ENCODE data around the gene ARHGEF7. TPM values are rescaled to one million over a fixed set of nuclear protein-coding genes. Genes with fewer than 3 reads are reported as not detected.

The ARHGEF7 gene
- total and polyA plus RNA-seq, 4 experiments from 2014 or later: 6.6 to 73.7 (median 40.7) TPM

DNA sequence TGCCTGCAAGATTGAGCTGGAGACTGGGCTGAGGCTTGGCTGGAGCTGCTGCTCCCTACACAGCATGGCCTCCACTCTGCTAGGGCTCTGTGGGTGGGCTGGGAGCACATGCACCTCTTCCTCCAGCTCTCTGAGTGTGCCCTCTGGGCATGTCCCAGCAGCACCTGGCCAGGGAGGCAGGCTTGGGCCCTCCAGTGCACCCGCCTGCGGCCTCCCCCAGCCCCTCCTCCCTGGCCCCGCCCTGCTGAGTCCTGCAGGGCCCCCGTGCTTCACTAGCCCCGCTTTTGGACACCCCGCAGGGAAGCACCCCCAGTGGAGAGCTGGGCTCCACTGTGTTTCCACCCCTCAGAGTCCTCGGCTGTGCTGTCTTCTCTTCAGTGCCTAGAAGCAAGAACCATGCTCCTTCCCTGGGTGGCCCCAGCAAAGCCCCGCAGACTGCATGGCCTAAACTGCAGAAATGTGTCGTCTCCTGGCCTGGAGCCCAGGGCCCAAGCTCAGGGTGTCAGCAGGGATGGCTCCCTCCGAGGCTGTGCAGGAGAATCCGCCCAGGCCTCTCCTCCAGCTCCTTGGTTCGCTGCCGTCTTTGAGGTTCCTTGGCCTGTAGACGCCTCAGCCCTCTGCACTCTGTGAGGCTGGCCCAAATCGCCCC lies 200.4 kb downstream of the ARHGEF7 start:
- Histone ChIP-seq H3K27me3 (ENCODE audit: insufficient read depth, low read length) (no peaks in the 10 kb centered on the region), H3K36me3 (ENCODE audit: insufficient read depth, low read length) (no peaks in the 10 kb centered on the region), H3K4me3 (ENCODE audit: low read length in 2 of 2) (no peak overlapping the region), H3K4me1 (ENCODE audit: insufficient read depth, low read length) (no peaks in the 10 kb centered on the region), H3K27ac (ENCODE audit: low read depth, low read length) (no peak overlapping the region), H3K9me3 (ENCODE audit: control insufficient read depth in 1 of 2, low read length in 2 of 2) (no peaks in the 10 kb centered on the region)
- intact Hi-C loops (cut with micrococcal nuclease): no loop called here
- peaks cover 3 to 21% (median 12%) of the 10 kb centered on the region in 8 donors for H3K9me3 Mint-ChIP-seq
- no peak overlapping the region for H3K27ac Mint-ChIP-seq
- POLR2A ChIA-PET (ENCODE audit: partially characterized antibody): no interaction called here
- peaks cover 24 to 39% of the 10 kb centered on the region in 2 donors for H3K36me3 Mint-ChIP-seq
- CTCF ChIA-PET (ENCODE audit: partially characterized antibody): no interaction called here
- DNase-seq: no peak
- H3K4me1 Mint-ChIP-seq: peaks cover 0 to 2% (median 1%) of the 10 kb centered on the region in 4 donors
- no peaks in the 10 kb centered on the region for H3K27me3 Mint-ChIP-seq
- no peak overlapping the region for H3K4me3 Mint-ChIP-seq

DNA sequence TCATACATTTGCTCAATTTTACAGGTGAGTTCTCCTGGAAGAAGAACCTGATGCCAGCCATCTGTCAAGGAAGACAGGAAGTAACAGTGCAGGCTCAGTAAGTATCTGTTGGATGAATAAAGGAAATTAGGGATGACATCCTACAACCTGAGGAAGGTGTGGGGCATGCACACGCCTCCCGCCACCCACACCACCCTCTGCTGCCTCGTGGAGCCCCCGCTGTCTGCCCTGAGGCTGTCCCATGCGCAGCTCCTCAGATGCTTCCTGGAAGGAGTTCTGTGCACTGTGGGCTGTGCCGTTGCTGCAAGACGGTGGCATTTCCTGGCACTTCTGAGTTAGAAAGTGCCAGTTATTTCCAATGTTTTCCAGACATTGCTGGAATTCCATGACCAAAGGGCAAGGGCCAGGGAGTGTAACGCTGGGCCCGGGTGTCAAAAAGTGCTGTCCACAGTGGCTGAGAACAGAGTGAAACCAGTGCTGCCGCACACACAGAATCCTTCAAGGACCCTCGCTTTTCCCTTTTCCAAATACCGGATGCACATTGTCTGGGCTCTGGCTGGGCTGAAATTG lies 201.1 kb downstream of the ARHGEF7 start:
- H3K4me1 ChIP-seq (ENCODE audit: insufficient read depth, low read length): no peaks in the 10 kb centered on the region
- peaks cover 0 to 15% (median 6%) of the 10 kb centered on the region in 8 donors for H3K9me3 Mint-ChIP-seq
- DNase-seq: no peak
- H3K4me1 Mint-ChIP-seq: no peaks in the 10 kb centered on the region
- no peaks in the 10 kb centered on the region for H3K36me3 ChIP-seq (ENCODE audit: insufficient read depth, low read length)
- H3K4me3 Mint-ChIP-seq: no peak overlapping the region
- no peak overlapping the region for H3K27ac Mint-ChIP-seq
- CTCF ChIA-PET (ENCODE audit: partially characterized antibody): no interaction called here
- intact Hi-C loops (cut with micrococcal nuclease): no loop called here
- H3K4me3 ChIP-seq (ENCODE audit: low read length in 2 of 2): no peak overlapping the region
- POLR2A ChIA-PET (ENCODE audit: partially characterized antibody): no interaction called here
- H3K9me3 ChIP-seq (ENCODE audit: control insufficient read depth in 1 of 2, low read length in 2 of 2): no peaks in the 10 kb centered on the region
- no peaks in the 10 kb centered on the region for H3K27me3 Mint-ChIP-seq
- H3K36me3 Mint-ChIP-seq: peaks cover 18 to 31% of the 10 kb centered on the region in 2 donors
- no peaks in the 10 kb centered on the region for H3K27me3 ChIP-seq (ENCODE audit: insufficient read depth, low read length)
- H3K27ac ChIP-seq (ENCODE audit: low read depth, low read length): no peak overlapping the region

DNA sequence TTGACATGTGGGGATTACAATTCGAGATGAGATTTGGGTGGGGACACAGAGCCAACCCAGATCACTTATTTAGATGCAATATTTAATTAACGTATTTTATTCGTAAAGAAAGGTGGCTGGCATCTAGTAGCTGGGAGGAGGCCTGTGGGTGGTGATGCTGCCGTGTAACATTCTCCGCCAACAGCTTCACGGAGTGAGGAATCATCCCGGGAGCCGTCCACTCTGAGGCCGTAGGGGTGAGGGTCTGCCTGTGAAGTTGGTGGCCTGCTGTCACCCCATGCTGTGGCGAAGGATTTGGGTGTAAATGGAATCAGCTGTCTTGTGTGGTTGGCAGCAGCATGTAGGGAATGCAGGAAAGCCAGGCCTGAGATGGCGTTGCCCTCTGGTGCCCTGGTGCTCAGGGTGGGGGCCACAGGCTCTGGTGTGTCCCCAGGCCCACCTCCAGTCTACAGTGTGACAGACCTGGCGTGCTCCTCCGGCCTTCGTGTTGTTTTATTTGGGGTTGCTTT lies 202.0 kb downstream of the ARHGEF7 start:
- no peaks in the 10 kb centered on the region for H3K9me3 ChIP-seq (ENCODE audit: control insufficient read depth in 1 of 2, low read length in 2 of 2)
- no peak overlapping the region for H3K27ac ChIP-seq (ENCODE audit: low read depth, low read length)
- Mint-ChIP-seq H3K27ac (no peak overlapping the region), H3K9me3 (peaks cover 0 to 7% (median 2%) of the 10 kb centered on the region in 8 donors), H3K4me1 (no peaks in the 10 kb centered on the region), H3K27me3 (no peaks in the 10 kb centered on the region), H3K36me3 (peaks cover 14 to 23% of the 10 kb centered on the region in 2 donors), H3K4me3 (no peak overlapping the region)
- H3K4me3 ChIP-seq (ENCODE audit: low read length in 2 of 2): no peak overlapping the region
- H3K27me3 ChIP-seq (ENCODE audit: insufficient read depth, low read length): no peaks in the 10 kb centered on the region
- no peak for DNase-seq
- H3K36me3 ChIP-seq (ENCODE audit: insufficient read depth, low read length): no peaks in the 10 kb centered on the region
- POLR2A ChIA-PET (ENCODE audit: partially characterized antibody): no interaction called here
- H3K4me1 ChIP-seq (ENCODE audit: insufficient read depth, low read length): no peaks in the 10 kb centered on the region
- CTCF ChIA-PET (ENCODE audit: partially characterized antibody): no interaction called here
- intact Hi-C loops (cut with micrococcal nuclease): no loop called here

DNA sequence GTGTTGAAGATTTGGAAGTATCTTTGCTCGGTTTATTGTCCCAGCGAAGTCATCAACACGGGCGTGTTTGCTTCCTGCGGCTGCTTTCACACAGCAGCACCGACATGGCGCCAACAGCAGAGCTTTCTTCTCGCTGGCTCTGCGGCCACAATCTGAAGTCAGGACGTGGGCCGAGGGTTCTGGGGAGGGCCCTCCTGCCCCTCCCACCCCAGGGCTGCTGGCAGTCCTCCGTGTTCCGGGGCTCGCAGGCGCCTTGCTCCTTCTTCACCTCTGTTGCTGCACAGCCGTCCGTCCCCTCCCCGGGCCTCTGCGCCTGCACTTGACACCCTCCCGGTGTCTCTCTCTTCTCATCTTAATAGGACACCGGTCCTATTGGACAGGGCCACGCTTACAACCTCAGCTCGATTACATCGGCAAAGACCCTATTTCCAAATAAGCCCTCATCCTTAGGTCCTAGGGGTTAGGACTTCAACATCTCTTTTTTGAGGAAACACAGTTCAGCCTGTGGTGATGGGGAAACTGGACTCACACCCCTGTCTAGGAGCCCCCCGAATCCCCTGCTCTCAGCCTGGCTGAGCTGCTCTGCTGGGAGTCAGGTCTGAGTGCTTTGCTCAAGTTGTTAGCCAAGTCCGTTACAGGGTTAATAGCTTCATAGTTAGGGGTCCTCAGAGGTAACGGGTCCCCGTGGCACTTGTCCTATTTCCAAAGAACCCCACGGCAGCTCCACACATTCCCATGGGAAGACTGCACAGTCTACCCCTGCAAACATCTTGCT lies 202.6 kb downstream of the ARHGEF7 start:
- Mint-ChIP-seq H3K4me3 (no peak overlapping the region), H3K4me1 (no peaks in the 10 kb centered on the region), H3K36me3 (peaks cover 11 to 19% of the 10 kb centered on the region in 2 donors), H3K27me3 (no peaks in the 10 kb centered on the region), H3K9me3 (peaks cover 0 to 7% (median 0%) of the 10 kb centered on the region in 8 donors), H3K27ac (peak overlapping the region in 1 of 7 donors; percentile 58)
- DNase-seq: no peak
- Histone ChIP-seq H3K27ac (ENCODE audit: low read depth, low read length) (no peak overlapping the region), H3K9me3 (ENCODE audit: control insufficient read depth in 1 of 2, low read length in 2 of 2) (no peaks in the 10 kb centered on the region), H3K27me3 (ENCODE audit: insufficient read depth, low read length) (no peaks in the 10 kb centered on the region), H3K4me1 (ENCODE audit: insufficient read depth, low read length) (no peaks in the 10 kb centered on the region), H3K36me3 (ENCODE audit: insufficient read depth, low read length) (no peaks in the 10 kb centered on the region), H3K4me3 (ENCODE audit: low read length in 2 of 2) (no peak overlapping the region)
- CTCF ChIA-PET (ENCODE audit: partially characterized antibody): no interaction called here
- POLR2A ChIA-PET (ENCODE audit: partially characterized antibody): no interaction called here
- intact Hi-C loops (cut with micrococcal nuclease): no loop called here

DNA sequence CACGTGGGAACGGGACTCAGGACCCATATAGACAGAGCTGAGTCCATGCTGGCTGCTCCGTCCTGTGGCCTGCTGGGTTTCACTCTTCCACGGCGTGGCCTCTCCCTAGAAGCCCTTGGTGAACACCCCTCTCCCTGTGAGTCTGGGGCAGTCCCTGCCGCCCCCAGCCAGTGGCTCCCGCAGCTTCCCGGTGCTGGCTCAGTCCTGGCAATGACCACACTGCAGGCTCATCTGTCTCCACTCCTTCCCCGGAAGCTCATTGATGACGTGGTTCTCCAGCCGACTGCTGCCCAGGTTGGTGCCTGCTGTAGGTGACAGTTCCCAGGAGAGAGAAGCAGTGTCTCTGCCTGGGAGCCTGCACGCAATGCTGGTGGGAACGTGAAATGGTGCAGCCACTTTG lies 203.3 kb downstream of the ARHGEF7 start:
- Histone ChIP-seq H3K27ac (ENCODE audit: low read depth, low read length) (no peak overlapping the region), H3K9me3 (ENCODE audit: control insufficient read depth in 1 of 2, low read length in 2 of 2) (no peaks in the 10 kb centered on the region), H3K4me3 (ENCODE audit: low read length in 2 of 2) (no peak overlapping the region), H3K4me1 (ENCODE audit: insufficient read depth, low read length) (no peaks in the 10 kb centered on the region), H3K36me3 (ENCODE audit: insufficient read depth, low read length) (no peaks in the 10 kb centered on the region), H3K27me3 (ENCODE audit: insufficient read depth, low read length) (no peaks in the 10 kb centered on the region)
- POLR2A ChIA-PET (ENCODE audit: partially characterized antibody): no interaction called here
- H3K27me3 Mint-ChIP-seq: no peaks in the 10 kb centered on the region
- peak overlapping the region in 1 of 7 donors; percentile 58 for H3K27ac Mint-ChIP-seq
- intact Hi-C loops (cut with micrococcal nuclease): no loop called here
- H3K36me3 Mint-ChIP-seq: peaks cover 7 to 13% of the 10 kb centered on the region in 2 donors
- peaks cover 0 to 7% (median 0%) of the 10 kb centered on the region in 8 donors for H3K9me3 Mint-ChIP-seq
- DNase-seq: no peak
- H3K4me1 Mint-ChIP-seq: peaks cover 0 to under 1% (median 0%) of the 10 kb centered on the region in 4 donors
- H3K4me3 Mint-ChIP-seq: no peak overlapping the region
- CTCF ChIA-PET (ENCODE audit: partially characterized antibody): no interaction called here

DNA sequence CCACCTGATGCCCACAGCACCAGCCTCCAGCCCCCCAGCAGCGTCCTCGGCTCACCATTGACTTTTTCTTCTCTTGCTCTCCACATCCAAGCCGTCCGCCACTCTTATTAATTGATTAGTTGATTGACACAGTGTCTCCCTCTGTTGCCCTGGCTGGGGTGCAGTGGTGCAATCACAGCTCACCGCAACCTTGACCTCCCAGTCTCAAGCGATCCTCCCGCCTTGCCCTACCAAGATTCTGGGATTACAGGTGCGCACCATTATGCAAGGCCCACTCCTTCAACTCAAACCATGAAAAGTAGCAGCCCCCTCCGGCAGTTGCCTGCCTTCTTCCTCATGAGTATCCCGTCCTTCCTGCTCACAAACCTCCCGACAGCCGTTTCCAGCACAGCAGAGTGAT lies 204.4 kb downstream of the ARHGEF7 start:
- Mint-ChIP-seq H3K9me3 (peaks cover 0 to 4% (median 0%) of the 10 kb centered on the region in 8 donors), H3K4me1 (peaks cover 0 to 6% (median 4%) of the 10 kb centered on the region in 4 donors), H3K27ac (peak overlapping the region in 2 of 7 donors; percentile 1 to 82), H3K27me3 (peaks cover 0 to 4% of the 10 kb centered on the region in 2 donors), H3K4me3 (no peak overlapping the region), H3K36me3 (peaks cover 7% of the 10 kb centered on the region in 2 donors)
- POLR2A ChIA-PET (ENCODE audit: partially characterized antibody): no interaction called here
- Histone ChIP-seq H3K27ac (ENCODE audit: low read depth, low read length) (no peak overlapping the region), H3K4me1 (ENCODE audit: insufficient read depth, low read length) (no peaks in the 10 kb centered on the region), H3K9me3 (ENCODE audit: control insufficient read depth in 1 of 2, low read length in 2 of 2) (no peaks in the 10 kb centered on the region), H3K4me3 (ENCODE audit: low read length in 2 of 2) (no peak overlapping the region), H3K27me3 (ENCODE audit: insufficient read depth, low read length) (no peaks in the 10 kb centered on the region), H3K36me3 (ENCODE audit: insufficient read depth, low read length) (no peaks in the 10 kb centered on the region)
- intact Hi-C loops (cut with micrococcal nuclease): no loop called here
- DNase-seq: no peak
- CTCF ChIA-PET (ENCODE audit: partially characterized antibody): no interaction called here

Data from CD4-positive, alpha-beta memory T cell (primary cell).